C4-2B (cell line): ENCODE results near the gene LRRC10B.

Source experiments
- CTCF ChIP-seq: fragments of 450-650 bp; conservative IDR thresholded peaks from 2 replicates; pipeline ENCODE4 v1.5.1; 2017; ENCODE audit warnings: mild to moderate bottlenecking
- ZFX ChIP-seq: fragments of 450-650 bp; IDR thresholded peaks from 2 replicates; pipeline ENCODE4 v1.6.1; 2017

GRCh38 chr11:61480994-61481335 lies 27.6 kb upstream of the LRRC10B start:
- TF ChIP-seq CTCF (no peak), ZFX (no peak)
